ENCODE measurements around the gene ZFY. TPM values are rescaled to one million over a fixed set of nuclear protein-coding genes. Genes with fewer than 3 reads are reported as not detected.

Gene ZFY
- total and polyA plus RNA-seq, 2 of the 4 experiments (the other 2 are of a cell fraction): not detected

DNA sequence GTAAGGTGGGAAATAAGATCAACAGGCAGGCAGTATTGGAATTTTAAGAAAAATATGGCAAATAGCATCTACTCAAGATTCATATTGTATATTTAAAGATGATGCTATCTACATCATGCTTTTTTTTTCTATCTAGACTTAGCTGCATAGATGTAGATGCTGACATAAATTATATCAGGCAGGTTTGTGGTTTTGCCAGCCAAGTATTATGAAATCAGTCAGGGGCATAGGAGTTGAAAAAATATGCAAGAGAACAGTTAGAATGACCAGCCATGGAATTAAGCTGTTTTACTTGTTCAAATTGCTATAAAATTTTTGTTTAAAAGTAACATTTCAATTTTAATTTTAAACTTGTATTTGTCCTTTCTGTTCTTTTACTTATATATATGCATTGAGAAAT lies 34.4 kb downstream of the ZFY start:
- Histone ChIP-seq H3K9me1 (ENCODE audit: insufficient read depth, low read length) (no peaks in the 10 kb centered on the region), H3K4me1 (ENCODE audit: control insufficient read depth, insufficient read depth, low read length) (no peaks in the 10 kb centered on the region), H4K8ac (ENCODE audit: low read depth in 2 of 2, low read length in 2 of 2) (no peak overlapping the region), H2BK5ac (ENCODE audit: low read depth, low read length, poor library complexity, severe bottlenecking) (no peak overlapping the region), H3K14ac (replicated peaks; ENCODE audit: low read depth, low read length) (no peak overlapping the region), H3K27ac (ENCODE audit: insufficient read depth, low read length) (no peak overlapping the region), H4K91ac (ENCODE audit: insufficient read depth, low read depth, low read length) (no peak overlapping the region), H3K27me3 (ENCODE audit: control insufficient read depth, insufficient read depth, low read length) (no peaks in the 10 kb centered on the region), H3K56ac (ENCODE audit: extremely low read depth, insufficient read depth, low read length) (no peak overlapping the region), H3K23ac (ENCODE audit: low read depth, low read length) (no peak overlapping the region), H3K18ac (ENCODE audit: low read depth, low read length) (no peak overlapping the region), H3K9me3 (ENCODE audit: control insufficient read depth, insufficient read depth, low read length) (no peaks in the 10 kb centered on the region), H2BK20ac (ENCODE audit: low read depth, low read length) (no peak overlapping the region), H2BK15ac (ENCODE audit: low read depth, low read length) (no peak overlapping the region), H4K5ac (ENCODE audit: low read depth, low read length) (no peak overlapping the region), H2AFZ (replicated peaks; ENCODE audit: low read length, poor library complexity) (no peak overlapping the region), H2BK120ac (ENCODE audit: low read depth, low read length) (no peak overlapping the region), H4K20me1 (ENCODE audit: insufficient read depth, low read length) (no peaks in the 10 kb centered on the region), H2AK9ac (replicated peaks; ENCODE audit: low read depth, low read length, poor library complexity) (no peak overlapping the region), H3K79me1 (ENCODE audit: low read depth in 1 of 2, low read length in 2 of 2) (no peaks in the 10 kb centered on the region), H2AK5ac (ENCODE audit: low read depth, low read length) (no peak overlapping the region), H3K4me3 (ENCODE audit: insufficient read depth, low read depth, low read length) (no peak overlapping the region), H3K9ac (ENCODE audit: low read depth, low read length) (no peak overlapping the region), H3K4ac (ENCODE audit: low read depth, low read length) (no peak overlapping the region), H3K4me2 (ENCODE audit: low read depth, low read length) (no peak overlapping the region), H3K36me3 (ENCODE audit: control insufficient read depth, insufficient read depth, low read length) (no peaks in the 10 kb centered on the region)
- dilution Hi-C loops (cut with HindIII; ENCODE audit: low sequenced_read_pairs, unreplicated experiment) (no loop called here), in situ Hi-C loops (cut with MboI; ENCODE audit: low sequenced_read_pairs) (no loop called here), intact Hi-C loops (cut with micrococcal nuclease) (no loop called here)
- TF ChIP-seq CEBPB (IDR thresholded peaks at IDR 0.05; ENCODE audit: low read depth, low read length): no peak
- no peak for TF ChIP-seq RCOR1 (IDR thresholded peaks at IDR 0.05; ENCODE audit: insufficient replicate concordance, low read length)
- TF ChIP-seq CHD1 (IDR thresholded peaks at IDR 0.05; ENCODE audit: low read depth, low read length): no peak
- TF ChIP-seq SMC3 (IDR thresholded peaks at IDR 0.05; ENCODE audit: low read depth, low read length): no peak
- TF ChIP-seq, protein P1, sequence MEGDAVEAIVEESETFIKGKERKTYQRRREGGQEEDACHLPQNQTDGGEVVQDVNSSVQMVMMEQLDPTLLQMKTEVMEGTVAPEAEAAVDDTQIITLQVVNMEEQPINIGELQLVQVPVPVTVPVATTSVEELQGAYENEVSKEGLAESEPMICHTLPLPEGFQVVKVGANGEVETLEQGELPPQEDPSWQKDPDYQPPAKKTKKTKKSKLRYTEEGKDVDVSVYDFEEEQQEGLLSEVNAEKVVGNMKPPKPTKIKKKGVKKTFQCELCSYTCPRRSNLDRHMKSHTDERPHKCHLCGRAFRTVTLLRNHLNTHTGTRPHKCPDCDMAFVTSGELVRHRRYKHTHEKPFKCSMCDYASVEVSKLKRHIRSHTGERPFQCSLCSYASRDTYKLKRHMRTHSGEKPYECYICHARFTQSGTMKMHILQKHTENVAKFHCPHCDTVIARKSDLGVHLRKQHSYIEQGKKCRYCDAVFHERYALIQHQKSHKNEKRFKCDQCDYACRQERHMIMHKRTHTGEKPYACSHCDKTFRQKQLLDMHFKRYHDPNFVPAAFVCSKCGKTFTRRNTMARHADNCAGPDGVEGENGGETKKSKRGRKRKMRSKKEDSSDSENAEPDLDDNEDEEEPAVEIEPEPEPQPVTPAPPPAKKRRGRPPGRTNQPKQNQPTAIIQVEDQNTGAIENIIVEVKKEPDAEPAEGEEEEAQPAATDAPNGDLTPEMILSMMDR (conservative IDR thresholded peaks at IDR 0.05; ENCODE audit: low read depth, low read length): no peak
- TF ChIP-seq, protein P2, sequence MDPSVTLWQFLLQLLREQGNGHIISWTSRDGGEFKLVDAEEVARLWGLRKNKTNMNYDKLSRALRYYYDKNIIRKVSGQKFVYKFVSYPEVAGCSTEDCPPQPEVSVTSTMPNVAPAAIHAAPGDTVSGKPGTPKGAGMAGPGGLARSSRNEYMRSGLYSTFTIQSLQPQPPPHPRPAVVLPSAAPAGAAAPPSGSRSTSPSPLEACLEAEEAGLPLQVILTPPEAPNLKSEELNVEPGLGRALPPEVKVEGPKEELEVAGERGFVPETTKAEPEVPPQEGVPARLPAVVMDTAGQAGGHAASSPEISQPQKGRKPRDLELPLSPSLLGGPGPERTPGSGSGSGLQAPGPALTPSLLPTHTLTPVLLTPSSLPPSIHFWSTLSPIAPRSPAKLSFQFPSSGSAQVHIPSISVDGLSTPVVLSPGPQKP (IDR thresholded peaks at IDR 0.05; ENCODE audit: borderline replicate concordance, low read depth, low read length): no peak
- no peak for TF ChIP-seq FOS (IDR thresholded peaks at IDR 0.05; ENCODE audit: low read depth, low read length)
- no peak for TF ChIP-seq RFX5 (IDR thresholded peaks at IDR 0.05; ENCODE audit: low read depth, low read length)
- TF ChIP-seq BHLHE40 (IDR thresholded peaks at IDR 0.05; ENCODE audit: low read depth, low read length): no peak
- TF ChIP-seq RAD21 (IDR thresholded peaks at IDR 0.05; ENCODE audit: low read length): no peak
- TF ChIP-seq POLR2A (IDR thresholded peaks at IDR 0.05; ENCODE audit: low read depth, low read length): no peak
- TF ChIP-seq, protein P3, sequence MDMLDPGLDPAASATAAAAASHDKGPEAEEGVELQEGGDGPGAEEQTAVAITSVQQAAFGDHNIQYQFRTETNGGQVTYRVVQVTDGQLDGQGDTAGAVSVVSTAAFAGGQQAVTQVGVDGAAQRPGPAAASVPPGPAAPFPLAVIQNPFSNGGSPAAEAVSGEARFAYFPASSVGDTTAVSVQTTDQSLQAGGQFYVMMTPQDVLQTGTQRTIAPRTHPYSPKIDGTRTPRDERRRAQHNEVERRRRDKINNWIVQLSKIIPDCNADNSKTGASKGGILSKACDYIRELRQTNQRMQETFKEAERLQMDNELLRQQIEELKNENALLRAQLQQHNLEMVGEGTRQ (IDR thresholded peaks at IDR 0.05; ENCODE audit: low read depth, low read length): no peak
- no peak for TF ChIP-seq MXI1 (IDR thresholded peaks at IDR 0.05; ENCODE audit: borderline replicate concordance, low read depth, low read length)
- TF ChIP-seq MAFK (IDR thresholded peaks at IDR 0.05; ENCODE audit: low read depth, low read length): no peak
- no peak for TF ChIP-seq MAZ (IDR thresholded peaks at IDR 0.05; ENCODE audit: borderline replicate concordance, low read depth, low read length)
- ATAC-seq (ENCODE audit: low read depth) (no peak), DNase-seq (no peak)
- no TSS peak for BruUV-seq (replicated peaks)
- ChIA-PET POLR2A (ENCODE audit: unreplicated experiment) (no interaction called here), CTCF (no interaction called here)

All from IMR-90 (cell line).